ENCODE results near the gene OBSL1.

DNA sequence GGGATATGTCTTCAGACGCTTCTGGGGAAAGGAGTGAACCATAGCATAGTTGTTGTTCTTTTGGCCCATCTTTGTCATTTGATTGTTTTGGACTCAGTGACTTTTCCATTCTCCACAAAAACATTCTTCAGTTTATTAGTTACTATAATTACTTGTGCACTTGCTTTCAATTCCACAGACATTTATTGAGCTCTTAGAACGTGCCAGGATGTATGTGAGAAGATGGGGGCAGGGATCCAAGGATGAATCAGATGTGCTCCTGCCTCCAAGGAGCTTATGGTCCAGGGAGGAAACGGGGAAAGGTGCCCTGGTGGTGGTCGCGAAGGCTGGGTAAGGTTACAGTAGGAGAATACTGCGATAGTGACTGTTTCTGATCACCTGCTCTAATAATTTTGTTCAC, 49.2 kb upstream of the OBSL1 start:
- TF ChIP-seq ELF4 (IDR thresholded peaks at IDR 0.05) = no peak
- TF ChIP-seq BHLHE40 (IDR thresholded peaks at IDR 0.05; ENCODE audit: borderline replicate concordance) = no peak
- TF ChIP-seq SP1 (IDR thresholded peaks at IDR 0.05) = no peak
- TF ChIP-seq TARDBP (IDR thresholded peaks at IDR 0.05) = no peak
- no peak for TF ChIP-seq SUZ12 (IDR thresholded peaks at IDR 0.05)
- TF ChIP-seq ZNF384 (IDR thresholded peaks at IDR 0.05) = no peak
- no peak for TF ChIP-seq CTBP1 (IDR thresholded peaks at IDR 0.05; ENCODE audit: borderline replicate concordance)
